ENCODE data around the gene RAB40C. TPM values are rescaled to one million over a fixed set of nuclear protein-coding genes. Genes with fewer than 3 reads are reported as not detected.

The RAB40C gene
- total and polyA plus RNA-seq, 9 of the 15 experiments (the other 6 are each of a cell fraction or from before 2014, with no cell fraction given): 0.17 to 23.4 (median 8.7) TPM

- no peak for TF ChIP-seq ZNF589 (CRISPR knock-in tag; IDR thresholded peaks at IDR 0.05; ENCODE audit: low read depth)
- no peak for TF ChIP-seq ZNF445 (CRISPR knock-in tag; IDR thresholded peaks at IDR 0.05; ENCODE audit: low read depth)
- TF ChIP-seq SRSF1 (IDR thresholded peaks at IDR 0.05; ENCODE audit: low read depth, low read length): no peak
- no peak for TF ChIP-seq ZNF431 (CRISPR knock-in tag; IDR thresholded peaks at IDR 0.05)
- 0 out of 2 replicates have a peak, but pooled peaks have one; percentile 32 for TF ChIP-seq NR4A1 (CRISPR knock-in tag; IDR thresholded peaks at IDR 0.05)
- TF ChIP-seq NR4A1 (tag; IDR thresholded peaks at IDR 0.05): no peak
- no peak for TF ChIP-seq MCM7 (IDR thresholded peaks at IDR 0.05)
- TF ChIP-seq MAZ (CRISPR knock-in tag; conservative IDR thresholded peaks at IDR 0.05 in 1 of 2, IDR thresholded peaks at IDR 0.05 in 1 of 2): peak; percentile 57 to 70; a peak in 3 of 4 replicates
- peak in 1 of 2 experiments; percentile 35; a peak in 1 of 4 replicates for TF ChIP-seq RCOR1 (IDR thresholded peaks at IDR 0.05; ENCODE audit: borderline replicate concordance in 1 of 2, low read depth in 2 of 2, low read length in 2 of 2)
- TF ChIP-seq ZNF316 (IDR thresholded peaks at IDR 0.05): no peak
- peak; percentile 95 for TF ChIP-seq POLR2G (IDR thresholded peaks at IDR 0.05; ENCODE audit: low read depth, low read length)
- TF ChIP-seq ZNF584 (CRISPR knock-in tag; IDR thresholded peaks at IDR 0.05; ENCODE audit: low read depth): no peak
- no peak for TF ChIP-seq MTA1 (IDR thresholded peaks at IDR 0.05; ENCODE audit: borderline replicate concordance)
- TF ChIP-seq, protein P1, sequence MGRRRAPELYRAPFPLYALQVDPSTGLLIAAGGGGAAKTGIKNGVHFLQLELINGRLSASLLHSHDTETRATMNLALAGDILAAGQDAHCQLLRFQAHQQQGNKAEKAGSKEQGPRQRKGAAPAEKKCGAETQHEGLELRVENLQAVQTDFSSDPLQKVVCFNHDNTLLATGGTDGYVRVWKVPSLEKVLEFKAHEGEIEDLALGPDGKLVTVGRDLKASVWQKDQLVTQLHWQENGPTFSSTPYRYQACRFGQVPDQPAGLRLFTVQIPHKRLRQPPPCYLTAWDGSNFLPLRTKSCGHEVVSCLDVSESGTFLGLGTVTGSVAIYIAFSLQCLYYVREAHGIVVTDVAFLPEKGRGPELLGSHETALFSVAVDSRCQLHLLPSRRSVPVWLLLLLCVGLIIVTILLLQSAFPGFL (CRISPR knock-in tag; IDR thresholded peaks at IDR 0.05): no peak
- TF ChIP-seq NFE2 (IDR thresholded peaks at IDR 0.05; ENCODE audit: low read depth): no peak
- TF ChIP-seq ZNF57 (CRISPR knock-in tag; IDR thresholded peaks at IDR 0.05): no peak
- TF ChIP-seq BRD9 (IDR thresholded peaks at IDR 0.05; ENCODE audit: low read depth, partially characterized antibody): no peak
- TF ChIP-seq SFPQ (IDR thresholded peaks at IDR 0.05; ENCODE audit: low read depth, low read length): no peak
- TF ChIP-seq ADNP (tag; IDR thresholded peaks at IDR 0.05): no peak
- TF ChIP-seq HDAC6 (IDR thresholded peaks at IDR 0.05; ENCODE audit: low read depth, low read length): no peak
- peak; percentile 61; the same call in 1 of the 2 replicates for TF ChIP-seq CBX1 (IDR thresholded peaks at IDR 0.05; ENCODE audit: low read depth)
- TF ChIP-seq HNRNPUL1 (IDR thresholded peaks at IDR 0.05; ENCODE audit: low read length): no peak
- TF ChIP-seq FOXA3 (CRISPR knock-in tag; conservative IDR thresholded peaks at IDR 0.05 in 1 of 2, IDR thresholded peaks at IDR 0.05 in 1 of 2): peak in 1 of 2 experiments; percentile 47; a peak in 1 of 4 replicates
- TF ChIP-seq ZNF146 (CRISPR knock-in tag; IDR thresholded peaks at IDR 0.05; ENCODE audit: unreplicated experiment): no peak
- no peak for TF ChIP-seq ZNF79 (CRISPR knock-in tag; IDR thresholded peaks at IDR 0.05; ENCODE audit: low read depth)
- TF ChIP-seq MED1 (CRISPR knock-in tag; IDR thresholded peaks at IDR 0.05; ENCODE audit: borderline replicate concordance): no peak
- TF ChIP-seq PHF20 (IDR thresholded peaks at IDR 0.05; ENCODE audit: partially characterized antibody): no peak
- no peak for TF ChIP-seq ZNF24 (IDR thresholded peaks at IDR 0.05)
These were observed 51.7 kb downstream of the RAB40C start, which contains the start of gene MCRIP2 (continued) for GRCh38 chr16:641326-642188.
